HG03442 (cell line): ENCODE data around the gene LYPD6.
"Not testable (repeated sequence)": the region's sequence is repeated elsewhere in the genome, so short reads cannot be mapped to it uniquely, and the experiment has no call there.

ENCODE experiments used
- ATAC-seq: cut with Tn5 transposase; IDR thresholded peaks from one replicate; pipeline ENCODE4 v1.9.1; 2021; ENCODE audit warnings: mild to moderate bottlenecking, moderate library complexity; ENCODE audit not compliant: unreplicated experiment

The LYPD6 gene, protein sequence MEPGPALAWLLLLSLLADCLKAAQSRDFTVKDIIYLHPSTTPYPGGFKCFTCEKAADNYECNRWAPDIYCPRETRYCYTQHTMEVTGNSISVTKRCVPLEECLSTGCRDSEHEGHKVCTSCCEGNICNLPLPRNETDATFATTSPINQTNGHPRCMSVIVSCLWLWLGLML

DNA sequence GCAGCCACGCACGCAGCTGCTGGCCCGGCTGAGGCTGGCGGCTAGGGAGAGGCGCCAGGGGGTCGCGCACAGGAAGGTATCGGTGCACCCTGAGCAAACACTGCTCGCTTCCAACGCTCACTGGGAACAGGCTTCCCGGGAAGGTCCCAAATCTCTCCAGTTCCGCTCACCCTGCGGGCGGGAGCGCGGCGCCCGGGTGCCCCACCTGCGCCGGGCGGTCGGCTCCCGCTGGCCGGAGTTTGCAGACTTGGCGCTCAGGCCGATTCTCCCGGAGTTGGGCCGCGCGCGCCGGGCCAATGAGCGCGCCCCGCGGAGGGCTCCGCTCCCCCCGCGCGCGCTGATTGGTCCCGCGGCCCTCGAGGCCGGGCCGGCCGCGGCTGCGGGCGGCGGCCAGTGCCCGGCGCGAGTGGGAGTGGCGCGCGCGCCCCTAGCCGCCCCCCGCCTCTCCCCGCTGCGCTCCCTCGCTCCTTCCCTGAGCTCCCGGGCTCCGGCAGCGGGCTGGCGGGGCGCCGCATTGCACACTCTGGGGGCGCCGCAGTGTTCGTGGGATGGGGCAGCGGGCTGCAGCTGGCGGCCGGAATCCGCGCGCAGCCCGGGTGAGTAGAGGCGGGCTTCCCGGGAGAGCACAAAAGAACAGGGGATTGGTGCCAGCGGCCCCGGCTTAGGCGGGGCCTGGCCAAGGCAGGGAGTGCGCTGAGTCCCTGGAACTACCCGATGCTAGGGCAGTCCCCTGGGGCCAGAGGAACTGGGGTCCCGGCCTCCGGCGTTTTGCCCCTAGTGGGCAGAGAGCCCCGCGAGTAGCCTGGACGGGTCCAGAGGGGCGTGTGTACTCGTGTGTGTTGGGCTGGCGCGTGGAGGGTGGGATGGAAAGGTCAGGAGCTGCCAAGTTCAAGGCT is at the start of gene LYPD6:
LYPD6 (plus strand) TSS at position 461 of the 896 bp plus-strand sequence. CDS start 107,122 bp downstream, outside the sequence.
- ATAC-seq = peak; percentile 86

DNA sequence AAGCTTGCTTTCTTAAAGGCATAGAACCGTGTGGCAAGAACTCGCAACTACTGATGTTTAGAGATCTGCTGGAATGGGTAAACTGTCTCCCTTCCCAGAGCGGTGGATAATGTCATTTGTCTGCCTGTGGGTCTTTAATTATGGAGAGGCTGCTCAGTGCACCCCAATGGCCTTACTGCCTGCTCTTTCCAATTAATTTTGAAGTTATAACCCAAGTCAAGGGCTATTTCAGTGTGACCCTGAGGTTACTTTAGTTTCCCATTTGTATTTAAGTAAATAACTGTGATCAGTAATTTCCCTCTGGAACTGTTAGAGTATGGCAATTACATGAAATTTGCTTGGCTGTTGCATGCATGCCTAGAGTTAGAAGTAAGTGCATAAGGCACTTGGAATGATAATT is 48.9 kb upstream of the LYPD6 start:
- no peak for ATAC-seq

DNA sequence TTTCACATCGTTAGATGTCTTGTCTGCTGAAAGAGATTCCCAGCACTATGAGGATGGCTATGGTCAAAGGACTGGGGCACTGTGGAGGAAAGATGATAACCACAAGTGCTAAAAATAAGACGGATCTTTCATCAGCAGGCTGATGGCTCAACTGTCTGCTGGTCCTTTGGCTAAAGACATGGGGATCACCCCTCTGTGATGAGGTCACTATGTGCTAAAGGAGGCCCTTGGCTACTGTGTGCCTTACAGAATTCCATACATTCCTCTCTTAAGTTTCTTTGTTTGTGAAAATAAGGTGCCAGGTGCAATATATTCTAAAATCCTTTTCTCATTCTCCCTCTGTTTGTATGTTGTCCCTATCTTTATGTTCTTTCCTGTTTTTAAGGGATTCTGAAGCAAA is 39.7 kb upstream of the LYPD6 start:
- no peak for ATAC-seq

DNA sequence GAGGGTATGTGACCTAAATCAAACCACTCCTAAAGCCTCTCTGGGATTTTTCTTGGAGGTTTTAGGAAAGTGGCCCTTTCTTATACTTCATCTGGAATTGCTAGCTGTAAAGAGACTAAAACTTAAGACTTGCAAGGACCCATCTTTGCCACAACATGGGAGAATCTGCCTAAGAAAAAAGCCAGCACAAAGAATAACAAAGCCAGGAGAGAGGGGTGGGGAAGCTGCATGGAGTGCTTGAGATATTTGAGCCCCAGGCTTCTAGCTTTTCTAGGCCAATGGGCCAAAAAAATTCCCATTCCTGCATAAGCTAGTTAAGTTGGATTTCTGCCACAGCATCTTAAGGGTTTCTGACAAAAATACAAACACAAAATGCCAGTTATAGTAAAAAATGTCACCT is 38.5 kb upstream of the LYPD6 start:
- ATAC-seq = no peak

DNA sequence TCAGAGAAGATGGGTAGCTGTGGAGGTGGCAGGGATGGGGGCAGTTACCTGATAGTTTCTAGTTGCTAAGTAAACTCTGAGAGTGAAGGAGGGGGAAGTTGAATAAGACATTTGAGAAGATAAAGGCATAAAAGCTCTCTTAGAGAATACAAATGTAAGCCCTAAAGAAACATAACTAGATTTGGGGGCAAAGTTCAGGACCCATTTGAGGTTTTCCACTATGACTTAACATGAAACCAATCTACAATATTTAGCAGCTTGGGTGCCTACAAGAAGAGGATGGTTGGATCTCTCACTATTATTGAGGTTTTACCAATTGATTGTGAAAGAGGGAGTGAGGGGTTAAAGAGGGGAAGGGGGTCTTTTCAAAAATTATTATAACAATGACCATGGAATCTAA is 34.4 kb upstream of the LYPD6 start:
- no peak for ATAC-seq

DNA sequence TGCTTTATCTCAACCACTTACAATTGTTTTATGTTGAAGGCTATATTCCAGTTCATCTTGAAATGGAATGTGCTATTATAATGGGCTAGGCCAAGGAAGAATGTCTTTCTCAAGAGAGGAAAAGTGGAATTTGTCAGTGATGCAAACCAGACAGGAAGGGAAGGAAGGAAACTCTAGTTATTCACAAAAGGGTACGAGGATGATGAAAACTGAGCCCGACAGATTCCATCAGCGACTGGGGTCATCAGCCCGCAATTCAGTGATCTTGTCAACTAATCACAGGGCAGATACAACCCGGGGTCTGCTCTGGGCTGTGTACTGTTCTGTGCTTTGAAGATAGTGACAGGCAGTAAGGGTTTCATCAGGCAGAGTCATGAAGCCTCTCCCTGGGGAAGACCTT is 23.4 kb upstream of the LYPD6 start:
- no peak for ATAC-seq

DNA sequence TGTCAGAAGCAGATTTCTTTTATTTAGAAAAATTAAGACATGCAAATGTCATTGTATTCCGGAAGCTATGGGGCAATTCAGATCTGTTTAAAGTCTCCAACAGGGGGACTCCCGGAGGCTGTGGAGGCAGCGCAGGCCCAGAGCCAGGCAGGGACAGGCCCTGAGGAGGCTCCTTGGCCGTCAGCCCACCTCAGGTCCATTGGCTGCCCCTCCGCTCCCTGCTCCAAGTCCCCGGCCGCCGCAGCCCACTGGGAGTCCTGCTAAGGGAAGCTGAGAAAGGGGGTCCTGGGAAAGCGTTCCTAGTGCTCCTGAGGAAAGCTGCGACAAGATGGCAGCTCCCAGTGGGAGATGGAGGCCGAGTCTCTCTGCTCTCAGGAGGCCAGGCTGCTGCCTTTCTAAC is 20.0 kb upstream of the LYPD6 start:
- no peak for ATAC-seq

DNA sequence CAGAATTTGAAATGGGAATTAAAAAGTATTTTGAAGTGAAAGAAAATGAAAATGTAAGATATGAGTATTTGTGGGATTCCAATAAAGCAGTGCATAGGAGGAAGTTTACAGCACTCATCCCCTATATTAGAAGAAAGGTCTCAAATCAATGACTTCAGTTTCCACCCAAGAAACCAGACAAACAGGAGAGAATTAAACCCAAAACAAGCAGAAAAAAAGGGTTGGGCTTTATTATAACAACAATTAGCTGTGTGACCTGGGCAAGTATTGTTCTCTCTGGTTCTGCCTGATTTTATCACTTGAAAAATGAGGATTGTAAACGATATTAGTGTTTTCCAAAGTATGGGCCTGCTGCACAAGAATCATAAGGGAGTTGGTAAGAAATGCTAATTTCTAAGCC is 18.3 kb upstream of the LYPD6 start:
- ATAC-seq = no peak

DNA sequence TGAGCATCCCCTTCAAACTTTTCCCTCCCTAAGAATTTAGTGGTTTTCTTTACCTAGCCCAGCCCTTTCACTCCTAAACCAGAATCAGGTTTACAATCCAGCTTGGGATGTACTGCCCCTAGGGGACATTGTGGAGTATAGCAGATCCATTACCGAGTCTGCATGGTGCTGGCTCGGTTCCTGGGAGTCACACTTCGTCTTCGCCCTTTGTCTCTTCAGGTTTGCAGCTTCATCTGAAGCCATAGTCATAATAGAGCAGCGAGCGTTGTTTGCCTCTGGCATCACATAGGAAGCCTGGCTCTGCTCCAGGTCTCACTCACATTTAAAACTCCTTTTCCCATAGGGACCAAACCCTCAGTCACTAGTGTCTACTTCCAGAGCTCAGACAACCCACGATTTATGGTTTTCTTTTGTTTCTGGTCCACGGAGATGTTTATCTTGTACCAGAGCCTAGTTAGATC is 16.8 kb upstream of the LYPD6 start:
- ATAC-seq = peak; percentile 95

DNA sequence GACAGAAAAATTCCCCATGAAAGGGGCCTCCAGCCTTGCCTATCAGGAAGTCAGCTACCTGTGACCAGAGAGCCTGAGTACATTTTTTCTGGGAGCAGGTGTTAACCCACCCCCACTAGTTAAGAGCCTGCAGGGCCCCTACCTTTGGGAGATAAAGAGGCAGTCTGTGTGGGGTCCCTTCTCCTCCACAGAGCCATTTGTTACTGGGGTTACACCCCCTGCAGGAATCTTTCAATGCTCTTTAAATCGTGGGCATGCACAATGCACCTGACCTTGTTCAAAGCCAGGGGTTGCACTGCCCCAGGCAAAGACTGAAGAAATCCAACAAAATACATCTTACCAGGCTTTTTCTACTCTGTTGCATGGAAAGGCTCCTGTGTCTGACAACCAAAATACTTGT is 15.7 kb upstream of the LYPD6 start:
- no peak for ATAC-seq

DNA sequence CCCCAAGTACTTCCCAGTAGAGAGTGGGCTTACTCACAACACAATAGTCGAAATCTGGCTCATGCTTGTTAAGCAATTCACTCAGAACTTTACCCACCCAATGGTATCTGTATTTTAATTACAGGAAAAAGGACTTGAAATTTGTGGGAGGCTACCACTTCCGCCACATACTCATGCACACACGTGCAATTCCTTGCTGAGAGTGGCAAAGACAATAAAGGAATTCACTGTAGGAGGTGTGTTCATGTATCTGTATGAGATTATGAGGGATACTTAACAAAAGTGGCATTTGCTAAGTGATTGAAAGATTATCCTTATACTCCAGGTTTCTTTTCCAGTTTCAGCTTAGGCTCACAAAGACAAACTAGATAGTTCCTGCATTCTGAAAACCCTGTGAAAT is 14.9 kb upstream of the LYPD6 start:
- ATAC-seq = no peak

DNA sequence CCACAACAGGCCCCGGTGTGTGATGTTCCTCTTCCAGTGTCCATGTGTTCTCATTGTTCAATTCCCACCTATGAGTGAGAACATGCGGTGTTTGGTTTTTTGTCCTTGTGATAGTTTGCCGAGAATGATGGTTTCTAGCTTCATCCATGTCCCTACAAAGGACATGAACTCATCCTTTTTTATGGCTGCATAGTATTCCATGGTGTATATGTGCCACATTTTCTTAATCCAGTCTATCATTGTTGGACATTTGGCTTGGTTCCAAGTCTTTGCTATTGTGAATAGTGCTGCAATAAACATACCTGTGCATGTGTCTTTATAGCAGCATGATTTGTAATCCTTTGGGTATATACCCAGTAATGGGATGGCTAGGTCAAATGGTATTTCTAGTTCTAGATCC is 11.8 kb upstream of the LYPD6 start:
- not testable (repeated sequence) for ATAC-seq

DNA sequence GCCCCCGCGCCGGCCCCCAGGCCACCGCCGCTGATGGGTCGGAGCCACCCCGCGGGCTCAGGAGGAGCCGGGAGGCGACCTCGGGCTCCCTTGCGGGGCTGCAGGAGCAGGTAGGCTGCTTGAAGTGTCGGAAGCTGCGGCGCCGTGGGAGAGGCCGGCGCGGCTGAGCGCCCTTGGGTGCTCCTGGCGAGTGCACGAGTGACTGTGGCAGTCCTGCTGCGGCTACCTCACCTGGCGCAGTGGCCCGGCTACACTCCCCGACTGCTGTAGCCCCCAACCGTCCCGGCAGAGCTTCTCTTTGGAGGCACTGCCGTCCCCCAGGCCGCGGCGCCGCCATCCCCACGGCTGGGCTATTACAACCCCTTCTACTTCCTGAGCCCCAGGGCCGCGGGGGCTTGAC is 10.0 kb upstream of the LYPD6 start:
- ATAC-seq = no peak

DNA sequence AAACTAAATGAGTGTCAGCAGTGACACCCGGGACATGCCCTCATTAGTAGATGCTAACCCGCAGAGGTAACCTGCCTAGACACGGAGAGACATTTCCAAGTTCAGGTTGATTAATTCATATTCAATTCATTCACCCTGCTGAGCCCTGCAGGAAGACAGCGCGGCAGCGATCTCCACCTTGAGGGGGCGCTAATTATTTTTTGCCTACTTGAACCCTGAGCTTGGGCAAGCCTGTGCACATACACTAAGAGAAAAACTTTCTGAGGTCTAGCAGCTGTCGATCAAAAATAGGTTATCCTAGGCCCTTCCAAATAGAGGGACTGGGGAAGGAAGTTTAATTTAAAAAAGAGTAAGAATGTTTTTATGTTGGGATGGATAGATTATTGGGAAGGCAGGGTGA is 1.3 kb upstream of the LYPD6 start:
- no peak for ATAC-seq

DNA sequence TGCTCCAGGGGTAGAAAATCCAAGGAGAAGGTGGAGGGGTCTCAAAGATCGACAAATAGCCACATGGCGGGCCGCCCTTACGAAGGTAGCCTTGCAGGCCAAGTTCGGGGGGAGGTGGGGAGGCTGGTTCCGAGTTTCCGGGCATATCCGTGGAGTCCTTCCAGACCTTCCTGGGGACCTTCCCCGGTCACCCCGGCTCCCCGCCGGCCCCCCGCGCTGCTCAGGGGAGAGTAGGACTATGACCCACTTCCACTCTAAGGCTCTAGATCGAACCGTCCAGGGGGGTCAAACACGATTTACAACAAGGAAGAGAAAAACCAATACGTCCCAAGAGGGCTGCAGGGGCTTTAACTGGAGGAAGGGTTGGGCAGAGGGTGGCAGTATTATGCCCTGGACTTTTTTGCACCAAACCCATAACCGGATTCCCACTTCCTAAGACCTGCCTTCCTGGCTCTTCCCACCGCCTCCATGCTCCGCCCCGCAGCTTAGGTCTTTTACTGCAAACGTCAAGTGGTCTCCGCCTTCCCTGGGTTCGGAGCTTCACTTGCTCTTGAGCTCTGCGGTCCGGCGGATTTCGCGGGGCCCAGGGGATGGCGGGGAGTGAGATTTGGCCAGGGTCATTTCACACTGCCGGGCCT is 779 bp upstream of the LYPD6 start:
- no peak for ATAC-seq

DNA sequence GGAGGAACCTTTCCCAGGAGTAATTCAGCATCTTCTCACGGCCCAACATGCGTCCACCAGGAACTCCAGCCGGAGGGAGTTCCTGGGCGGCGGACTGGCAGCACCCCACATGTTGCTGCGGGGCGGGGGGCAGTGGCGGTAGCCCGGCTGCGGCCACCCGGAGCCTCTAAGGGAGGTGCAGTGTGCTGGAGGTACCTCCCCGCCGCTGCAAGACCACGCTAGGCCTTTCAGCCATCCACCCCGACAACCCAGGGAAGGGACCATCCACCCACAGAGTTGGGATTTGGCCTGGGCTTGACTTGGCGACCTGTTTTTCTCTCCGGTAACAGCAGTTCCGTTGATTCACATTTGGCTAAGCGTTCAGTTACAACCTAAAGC is 625 bp downstream of the LYPD6 start:
- no peak for ATAC-seq

DNA sequence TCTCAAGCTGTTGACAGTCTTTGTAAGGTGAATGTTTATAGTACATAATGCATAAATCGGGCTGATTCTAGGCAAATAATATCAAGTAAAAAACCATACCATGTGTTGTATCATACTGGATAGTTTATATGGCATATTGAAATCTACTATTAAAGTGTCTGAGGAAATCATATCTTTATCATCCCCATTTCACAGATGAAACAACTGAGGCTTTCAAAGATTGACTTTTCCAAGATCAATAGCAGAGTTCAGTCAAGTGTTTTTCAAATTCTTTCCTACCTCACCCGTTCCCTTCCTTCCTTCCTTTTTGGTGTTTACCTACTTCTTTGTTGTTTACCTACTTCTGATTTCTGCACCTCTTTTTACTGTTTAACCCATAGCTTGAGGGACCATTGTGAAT is 2.0 kb downstream of the LYPD6 start:
- no peak for ATAC-seq

DNA sequence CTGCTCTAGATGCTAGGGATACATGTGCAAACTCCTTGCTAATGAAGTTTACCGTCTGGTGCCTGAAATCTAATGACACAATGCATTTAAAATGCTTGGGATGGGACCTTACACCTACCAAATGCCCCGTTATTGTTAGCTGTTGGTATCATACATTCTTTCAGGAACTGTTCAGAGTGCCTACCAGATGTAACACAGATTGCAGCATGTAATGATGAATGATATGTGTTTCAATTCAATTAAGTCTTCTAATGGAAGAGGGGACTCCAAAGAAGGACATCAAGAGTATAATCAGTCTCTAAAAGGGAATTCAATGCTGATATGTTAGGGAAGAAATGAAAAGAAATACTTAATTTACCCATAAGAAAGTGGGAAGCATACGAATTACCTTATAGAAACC is 3.2 kb downstream of the LYPD6 start:
- no peak for ATAC-seq

DNA sequence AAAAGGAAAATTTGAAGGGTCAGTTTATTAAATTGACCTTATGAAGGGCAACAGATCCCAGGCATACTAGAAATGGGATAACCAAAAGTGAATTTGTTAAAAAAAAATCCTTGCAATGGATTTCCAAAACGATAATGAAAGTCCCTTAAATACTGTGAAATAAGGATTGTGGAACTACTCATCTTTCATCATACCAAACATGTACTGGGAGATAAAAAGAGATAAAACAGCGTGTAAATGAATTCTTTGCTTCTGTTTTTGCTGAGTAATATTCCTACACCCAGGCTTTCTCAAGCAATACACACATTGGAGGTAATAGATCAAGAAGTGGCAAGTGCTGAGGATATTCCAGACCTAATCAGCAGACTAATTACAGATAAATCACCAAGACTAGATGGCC is 3.8 kb downstream of the LYPD6 start:
- ATAC-seq = no peak

DNA sequence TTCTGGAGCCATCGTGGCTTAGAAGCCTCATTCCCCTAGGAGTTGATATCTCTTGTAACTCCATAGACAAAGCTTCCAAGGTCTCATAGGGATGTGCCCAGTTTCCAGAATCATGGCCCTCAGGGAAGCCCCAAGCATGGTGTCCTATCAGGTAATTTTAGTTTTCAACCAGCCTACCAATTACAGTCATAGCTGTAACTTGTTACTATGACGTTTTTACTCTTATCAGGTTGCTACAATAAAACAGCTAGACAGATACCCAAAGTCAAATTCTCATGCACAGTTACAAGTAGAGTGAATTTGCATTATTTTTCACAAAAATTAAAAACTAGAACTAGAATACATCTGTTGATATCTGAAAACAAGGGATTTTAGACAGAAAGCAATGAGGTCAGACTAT is 8.9 kb downstream of the LYPD6 start:
- no peak for ATAC-seq

DNA sequence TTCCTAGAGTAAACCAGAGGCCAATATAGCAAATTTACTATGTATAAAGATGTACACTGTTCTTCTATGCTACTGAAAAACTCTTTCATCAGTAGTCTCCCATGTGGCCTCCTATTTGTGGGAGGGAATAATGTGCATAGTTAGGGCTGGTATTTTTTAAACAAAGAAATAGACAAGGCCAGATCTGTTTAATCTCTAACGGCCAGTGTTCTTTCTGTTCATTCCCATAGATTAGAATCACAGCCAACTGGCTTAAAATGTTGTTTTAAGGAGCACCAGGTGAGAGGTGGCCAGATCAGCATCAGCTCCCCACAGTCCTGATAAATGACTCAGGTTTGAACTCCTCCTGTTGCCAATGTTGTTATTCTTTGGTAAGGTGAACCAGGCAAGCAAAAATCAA is 12.1 kb downstream of the LYPD6 start:
- no peak for ATAC-seq

DNA sequence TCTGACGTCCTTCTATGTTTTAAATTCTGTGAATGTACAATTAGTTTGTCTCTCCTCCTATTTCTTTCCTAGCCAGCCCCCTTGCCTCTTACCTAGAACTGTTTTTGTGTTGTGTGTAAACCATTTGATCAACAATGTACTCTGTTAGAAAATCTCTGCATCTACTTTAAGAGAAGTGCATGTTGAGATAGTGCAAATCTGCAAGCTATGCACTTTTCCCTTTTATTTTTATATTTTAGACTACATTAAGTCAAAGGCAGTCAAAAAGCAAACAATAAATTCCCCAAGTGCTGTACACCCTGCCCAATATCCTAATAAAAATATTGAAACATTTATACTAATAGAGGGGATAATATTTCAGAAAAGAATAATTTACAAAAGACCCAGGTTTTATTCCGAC is 13.7 kb downstream of the LYPD6 start:
- no peak for ATAC-seq
